Bronchial epithelial cell (primary cell): ENCODE measurements around the gene AGXT. TPM values are rescaled to one million over a fixed set of nuclear protein-coding genes. Genes with fewer than 3 reads are reported as not detected.

Experiments
- DNase-seq: peaks from one replicate; pipeline ENCODE4 v3.0.0-alpha.2; 2010; ENCODE audit warnings: low read depth
- FAIRE-seq: peaks from 2 replicates; lab custom pipeline; 2011; peaks lifted over from hg19 to GRCh38; lab: Jason Lieb, UNC
- H3K27me3 ChIP-seq: 2 replicates; pipeline ENCODE4 v1.5.1; 2011; ENCODE audit warnings: low read length; ENCODE audit not compliant: control insufficient read depth, insufficient read depth
- H3K36me3 ChIP-seq: 2 replicates; pipeline ENCODE4 v1.5.1; 2011; ENCODE audit warnings: low read length; ENCODE audit not compliant: control insufficient read depth, insufficient read depth
- H3K4me3 ChIP-seq: 2 replicates; pipeline ENCODE4 v1.5.1; 2011; ENCODE audit warnings: mild to moderate bottlenecking, low read depth, low read length, control low read depth
- total RNA-seq: library from RNA; depleted of rRNA; stranded (reverse); fragments of >200 nt; gene quantifications from 2 replicates; pipeline ENCODE4 v1.2.1, GENCODE V29; 2014
- TF ChIP-seq, protein P1 (sequence below): IDR thresholded peaks from 2 replicates; pipeline ENCODE4 v1.5.1; 2011; ENCODE audit warnings: mild to moderate bottlenecking, moderate library complexity, low read length, control low read depth, inconsistent platforms; ENCODE audit not compliant: insufficient read depth, severe bottlenecking

The AGXT gene
- total RNA-seq, 1 donor from 2014 or later, result not detected

DNA sequence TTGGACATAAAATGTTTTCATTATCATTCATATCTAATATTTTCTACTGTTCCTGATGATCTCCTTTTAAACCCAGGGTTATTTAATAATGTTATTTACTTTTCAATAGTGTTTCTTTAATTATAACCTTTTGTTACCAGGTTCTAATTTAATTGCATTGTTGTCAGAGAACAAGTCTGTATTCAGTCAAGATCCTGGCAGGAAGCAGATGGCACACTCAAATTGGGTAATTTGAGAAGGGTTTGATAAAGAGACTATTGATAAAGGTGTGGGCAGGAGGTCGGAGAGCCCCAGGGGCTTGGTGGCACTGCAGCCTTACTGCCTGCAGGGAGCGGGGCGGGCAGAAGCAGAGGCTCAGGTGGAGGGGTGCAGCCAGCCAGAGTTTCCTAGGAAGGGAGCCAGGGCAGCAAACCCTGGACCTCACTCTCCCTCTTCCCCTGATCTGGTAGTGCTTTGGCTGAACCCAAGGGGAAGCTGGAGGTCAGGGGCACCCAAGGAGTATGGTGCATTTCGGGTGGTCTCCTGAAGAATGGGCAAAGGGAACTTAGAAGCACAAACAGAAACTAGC lies 46.3 kb upstream of the AGXT start:
- Histone ChIP-seq H3K27me3 (peaks cover 23% of the 10 kb centered on the region), H3K4me3 (no peak overlapping the region), H3K36me3 (no peaks in the 10 kb centered on the region)
- no peak for FAIRE-seq
- TF ChIP-seq, protein P1, sequence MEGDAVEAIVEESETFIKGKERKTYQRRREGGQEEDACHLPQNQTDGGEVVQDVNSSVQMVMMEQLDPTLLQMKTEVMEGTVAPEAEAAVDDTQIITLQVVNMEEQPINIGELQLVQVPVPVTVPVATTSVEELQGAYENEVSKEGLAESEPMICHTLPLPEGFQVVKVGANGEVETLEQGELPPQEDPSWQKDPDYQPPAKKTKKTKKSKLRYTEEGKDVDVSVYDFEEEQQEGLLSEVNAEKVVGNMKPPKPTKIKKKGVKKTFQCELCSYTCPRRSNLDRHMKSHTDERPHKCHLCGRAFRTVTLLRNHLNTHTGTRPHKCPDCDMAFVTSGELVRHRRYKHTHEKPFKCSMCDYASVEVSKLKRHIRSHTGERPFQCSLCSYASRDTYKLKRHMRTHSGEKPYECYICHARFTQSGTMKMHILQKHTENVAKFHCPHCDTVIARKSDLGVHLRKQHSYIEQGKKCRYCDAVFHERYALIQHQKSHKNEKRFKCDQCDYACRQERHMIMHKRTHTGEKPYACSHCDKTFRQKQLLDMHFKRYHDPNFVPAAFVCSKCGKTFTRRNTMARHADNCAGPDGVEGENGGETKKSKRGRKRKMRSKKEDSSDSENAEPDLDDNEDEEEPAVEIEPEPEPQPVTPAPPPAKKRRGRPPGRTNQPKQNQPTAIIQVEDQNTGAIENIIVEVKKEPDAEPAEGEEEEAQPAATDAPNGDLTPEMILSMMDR, result no peak
- no peak for DNase-seq

DNA sequence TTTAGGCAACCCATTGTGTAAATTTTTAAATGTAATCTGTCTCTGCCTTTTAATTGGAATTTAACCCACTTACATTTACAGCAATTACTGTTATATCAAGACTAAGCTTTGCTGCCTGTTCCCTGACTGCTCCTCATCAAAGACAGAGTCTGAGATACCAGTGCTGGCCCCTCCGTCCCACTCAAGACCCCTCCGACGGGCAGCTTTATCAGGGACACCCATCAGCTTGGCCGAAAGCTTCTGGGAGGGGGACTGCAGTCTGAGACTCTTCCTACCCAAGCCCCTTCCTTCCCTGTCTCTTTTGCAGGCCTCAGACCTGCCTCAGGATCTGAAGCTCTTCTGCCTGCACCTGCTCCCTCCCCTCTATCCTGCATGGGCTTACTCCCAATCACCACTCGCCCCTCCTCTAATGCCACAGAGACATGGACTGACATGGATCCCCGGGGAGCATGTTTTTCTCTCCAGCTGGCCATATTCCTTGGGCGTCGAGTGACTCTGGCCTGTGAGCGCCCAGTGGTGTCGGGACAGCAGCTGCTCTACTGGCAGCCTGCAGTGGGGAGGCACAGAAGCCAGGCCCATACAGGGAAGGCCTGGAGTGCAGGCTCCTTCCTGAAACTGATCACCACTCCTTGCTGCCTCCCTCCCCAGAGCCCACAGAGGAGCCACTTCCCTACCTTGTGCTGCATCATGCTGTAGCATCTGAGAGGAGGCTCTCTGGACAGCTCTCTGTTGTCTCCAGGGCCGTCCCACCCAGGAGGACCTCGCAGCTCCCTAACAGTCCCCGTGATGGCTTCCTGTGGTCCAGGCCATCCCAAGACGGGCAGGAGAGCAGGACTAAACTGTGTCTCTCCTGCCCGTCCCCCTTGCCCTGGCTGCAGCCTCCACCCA lies 44.9 kb upstream of the AGXT start:
- H3K36me3 ChIP-seq, result no peaks in the 10 kb centered on the region
- peaks cover 20% of the 10 kb centered on the region for H3K27me3 ChIP-seq
- no peak for FAIRE-seq
- no peak for DNase-seq
- TF ChIP-seq, protein P1, result no peak
- no peak overlapping the region for H3K4me3 ChIP-seq

DNA sequence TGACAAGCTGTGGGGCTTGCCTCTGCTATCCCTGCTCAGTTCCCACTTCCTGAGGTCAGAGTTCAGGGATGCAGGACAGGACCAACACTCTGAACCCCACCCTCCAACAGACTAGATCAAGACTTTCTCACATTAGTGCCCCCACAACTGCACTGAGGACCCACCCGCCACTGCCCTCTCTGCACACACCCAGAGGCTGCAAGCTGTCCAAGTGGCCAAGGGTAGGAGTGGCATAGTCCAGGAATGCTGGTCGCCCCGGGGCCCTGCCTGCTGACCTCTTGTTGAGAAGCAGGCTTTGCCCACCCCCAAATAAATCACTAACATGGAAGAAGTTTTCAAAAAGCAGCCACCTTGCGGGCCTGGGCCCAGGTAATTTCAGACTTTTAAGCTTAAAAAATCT lies 43.1 kb upstream of the AGXT start:
- TF ChIP-seq, protein P1, result no peak
- no peak for DNase-seq
- Histone ChIP-seq H3K36me3 (no peaks in the 10 kb centered on the region), H3K4me3 (no peak overlapping the region), H3K27me3 (peaks cover 15% of the 10 kb centered on the region)
- no peak for FAIRE-seq

DNA sequence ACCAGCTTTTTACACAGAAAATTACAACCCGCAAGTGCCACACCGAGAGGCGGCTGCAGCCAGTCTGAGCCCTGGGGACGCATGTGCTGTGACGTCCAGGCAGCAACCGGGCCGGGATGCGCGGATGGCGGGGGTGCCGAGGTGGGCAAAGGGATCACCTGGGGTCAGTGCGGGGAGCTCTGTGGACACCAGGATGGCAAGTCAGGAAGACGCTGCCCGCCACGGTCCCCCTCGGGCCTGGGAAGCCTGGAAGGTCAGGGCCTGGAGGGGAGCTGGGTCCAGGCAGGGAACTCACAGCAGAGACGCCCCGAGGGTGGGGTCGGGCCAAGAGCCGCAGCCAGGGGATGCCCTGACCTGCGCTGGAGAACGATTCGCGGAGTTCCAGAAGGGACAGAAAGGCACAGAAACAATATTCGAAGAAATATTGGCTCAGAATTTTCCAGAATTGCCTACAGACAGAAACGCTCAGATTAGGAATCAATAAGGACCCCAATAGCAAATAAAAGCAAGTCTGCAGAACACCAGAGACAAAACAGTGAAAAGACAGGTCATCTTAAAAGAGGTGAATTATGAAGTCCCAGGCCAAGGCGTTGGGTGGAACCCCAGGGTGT lies 36.9 kb upstream of the AGXT start:
- H3K4me3 ChIP-seq, result no peak overlapping the region
- FAIRE-seq (no peak), DNase-seq (no peak)
- TF ChIP-seq, protein P1, result no peak
- peaks cover 2% of the 10 kb centered on the region for H3K27me3 ChIP-seq
- no peaks in the 10 kb centered on the region for H3K36me3 ChIP-seq

DNA sequence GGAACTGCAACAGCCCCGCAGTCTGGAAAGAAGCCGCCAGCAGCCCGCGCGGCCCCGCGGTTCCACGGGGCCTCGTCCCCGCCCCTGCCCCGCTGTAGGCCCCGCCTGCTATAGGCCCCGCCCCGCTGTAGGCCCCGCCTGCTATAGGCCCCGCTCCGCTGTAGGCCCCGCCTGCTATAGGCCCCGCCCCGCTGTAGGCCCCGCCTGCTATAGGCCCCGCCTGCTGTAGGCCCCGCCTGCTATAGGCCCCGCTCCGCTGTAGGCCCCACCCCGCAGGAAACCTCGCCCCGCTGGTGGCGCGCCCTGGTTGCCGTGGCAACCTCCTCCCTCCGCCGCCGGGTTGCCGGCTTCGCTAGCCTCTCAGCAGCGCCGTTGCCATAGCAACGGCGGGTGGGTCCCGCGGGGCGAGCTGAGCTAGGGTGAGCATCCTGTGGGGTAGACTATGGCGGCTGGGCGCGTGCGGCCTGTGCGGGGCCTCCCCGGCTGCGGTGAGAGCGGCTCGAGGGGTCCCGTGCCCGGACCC lies 36.4 kb upstream of the AGXT start:
- no peaks in the 10 kb centered on the region for H3K36me3 ChIP-seq
- H3K27me3 ChIP-seq, result peaks cover 5% of the 10 kb centered on the region
- H3K4me3 ChIP-seq, result no peak overlapping the region
- no peak for FAIRE-seq
- TF ChIP-seq, protein P1, result no peak
- DNase-seq, result peak; percentile 53
